ENCODE measurements around the gene KRT1.

DNA sequence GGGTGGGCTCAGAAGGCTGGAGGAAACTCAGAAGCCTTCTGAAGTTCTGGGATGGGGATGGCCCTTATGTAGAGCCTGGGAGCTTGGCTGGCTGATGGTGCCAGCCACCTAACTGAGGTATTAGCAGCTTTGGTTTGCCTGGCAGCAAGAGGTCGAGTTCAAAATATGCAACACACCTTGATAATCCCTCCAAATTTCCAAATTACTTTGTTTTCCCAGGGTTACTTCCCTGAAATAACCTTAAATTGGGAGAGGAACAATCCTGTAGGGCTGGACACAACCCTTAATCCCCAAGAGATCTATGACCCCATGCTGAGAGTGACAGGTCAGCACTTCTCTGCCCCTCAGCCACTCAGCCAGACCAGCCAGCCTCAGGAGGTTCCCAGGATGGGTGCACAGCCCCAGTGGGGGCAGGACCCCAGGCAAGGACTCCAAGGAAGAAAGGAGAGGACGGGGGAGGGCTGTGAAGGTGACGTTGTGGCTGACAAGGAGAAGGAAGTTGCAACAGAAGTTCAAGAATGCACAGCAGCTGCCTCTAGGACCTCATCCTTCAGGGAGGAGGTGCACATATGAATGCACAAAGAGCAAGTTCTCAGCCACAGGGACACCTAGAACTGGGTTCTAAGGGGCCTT lies 41.7 kb upstream of the KRT1 start:
- TF ChIP-seq, protein P1, sequence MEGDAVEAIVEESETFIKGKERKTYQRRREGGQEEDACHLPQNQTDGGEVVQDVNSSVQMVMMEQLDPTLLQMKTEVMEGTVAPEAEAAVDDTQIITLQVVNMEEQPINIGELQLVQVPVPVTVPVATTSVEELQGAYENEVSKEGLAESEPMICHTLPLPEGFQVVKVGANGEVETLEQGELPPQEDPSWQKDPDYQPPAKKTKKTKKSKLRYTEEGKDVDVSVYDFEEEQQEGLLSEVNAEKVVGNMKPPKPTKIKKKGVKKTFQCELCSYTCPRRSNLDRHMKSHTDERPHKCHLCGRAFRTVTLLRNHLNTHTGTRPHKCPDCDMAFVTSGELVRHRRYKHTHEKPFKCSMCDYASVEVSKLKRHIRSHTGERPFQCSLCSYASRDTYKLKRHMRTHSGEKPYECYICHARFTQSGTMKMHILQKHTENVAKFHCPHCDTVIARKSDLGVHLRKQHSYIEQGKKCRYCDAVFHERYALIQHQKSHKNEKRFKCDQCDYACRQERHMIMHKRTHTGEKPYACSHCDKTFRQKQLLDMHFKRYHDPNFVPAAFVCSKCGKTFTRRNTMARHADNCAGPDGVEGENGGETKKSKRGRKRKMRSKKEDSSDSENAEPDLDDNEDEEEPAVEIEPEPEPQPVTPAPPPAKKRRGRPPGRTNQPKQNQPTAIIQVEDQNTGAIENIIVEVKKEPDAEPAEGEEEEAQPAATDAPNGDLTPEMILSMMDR (IDR thresholded peaks at IDR 0.05) = no peak
- TF ChIP-seq POLR2AphosphoS5 (IDR thresholded peaks at IDR 0.05) = no peak

Data from prostate gland (tissue), 2 donors.